K562 (cell line): ENCODE data around the gene SERPINA5.

ENCODE experiments used
- CC2D1A ChIP-seq: fragments of 450-650 bp; IDR thresholded peaks from 2 replicates; pipeline ENCODE4 v1.6.1; 2017; ENCODE audit warnings: mild to moderate bottlenecking
- CTCF ChIP-seq, 3 experiments: IDR thresholded peaks in 2 of 3; conservative IDR thresholded peaks in 1 of 3; 2 replicates each; pipeline ENCODE4 v1.5.1; 2011 to 2012; ENCODE audit warnings: low read length in 3 of 3, mild to moderate bottlenecking in 3 of 3, control low read depth in 2 of 3, improper control_type of control experiment in 1 of 3, inconsistent platforms in 1 of 3, low read depth in 1 of 3, mixed read lengths in 1 of 3, moderate library complexity in 1 of 3; ENCODE audit not compliant: insufficient read depth in 2 of 3
- HDGF ChIP-seq: fragments of 450-650 bp; IDR thresholded peaks from 2 replicates; pipeline ENCODE4 v1.6.1; 2016
- MAFG ChIP-seq: fragments of 450-650 bp; conservative IDR thresholded peaks from 2 replicates; pipeline ENCODE4 v1.6.1; 2016; ENCODE audit warnings: missing genetic modification characterization, missing compliant biosample characterization
- MAX ChIP-seq: sonication (generic); formaldehyde crosslinking; IDR thresholded peaks from 2 replicates; pipeline ENCODE4 v1.9.0; 2022; ENCODE audit warnings: mild to moderate bottlenecking, missing genetic modification reagents
- MNT ChIP-seq, 2 experiments: fragments of 450-650 bp; conservative IDR thresholded peaks; 2 replicates each; pipeline ENCODE4 v1.6.1; 2017; ENCODE audit warnings: mild to moderate bottlenecking in 2 of 2, moderate library complexity in 2 of 2
- MXI1 ChIP-seq: IDR thresholded peaks from 2 replicates; pipeline ENCODE4 v1.6.1; 2011; ENCODE audit warnings: low read depth, mild to moderate bottlenecking, improper control_type of control experiment, low read length
- NFIC ChIP-seq: fragments of 450-650 bp; IDR thresholded peaks from 2 replicates; pipeline ENCODE4 v1.6.1; 2017; ENCODE audit warnings: mild to moderate bottlenecking, inconsistent platforms
- REST ChIP-seq, 2 experiments: fragments of 450-650 bp; formaldehyde crosslinking in 1 of 2; IDR thresholded peaks; 2 replicates each; pipeline versions ENCODE4 v1.4.0 to v1.6.1; 2014 to 2020; ENCODE audit warnings: mild to moderate bottlenecking in 2 of 2, borderline replicate concordance in 1 of 2, low read depth in 1 of 2
- SNIP1 ChIP-seq: fragments of 450-650 bp; IDR thresholded peaks from 2 replicates; pipeline ENCODE4 v1.7.1; 2017; ENCODE audit warnings: low read depth, mild to moderate bottlenecking
- ZNF280B ChIP-seq: fragments of 250-450 bp; sonication (Bioruptor Pico); IDR thresholded peaks from 2 replicates; pipeline ENCODE4 v1.5.1; 2021; ENCODE audit warnings: mild to moderate bottlenecking
- ZNF707 ChIP-seq: fragments of 250-450 bp; sonication (Bioruptor Pico); conservative IDR thresholded peaks from 2 replicates; pipeline ENCODE4 v1.8.0; 2022; ENCODE audit warnings: inconsistent platforms, mild to moderate bottlenecking, moderate library complexity

- TF ChIP-seq MXI1 (no peak), MAFG (tag) (no peak), ZNF707 (no peak), MAX (CRISPR knock-in tag) (no peak), REST (IDR thresholded peaks at IDR 0.05; ENCODE audit: borderline replicate concordance) (no peak), REST (CRISPR knock-in tag; IDR thresholded peaks at IDR 0.05; ENCODE audit: low read depth) (no peak), MNT (conservative IDR thresholded peaks at IDR 0.05) (no peak), ZNF280B (no peak), CTCF (IDR thresholded peaks at IDR 0.05 in 2 of 3, conservative IDR thresholded peaks at IDR 0.05 in 1 of 3; ENCODE audit: insufficient read depth in 2 of 3, low read depth in 1 of 3, low read length in 3 of 3) (no peak), HDGF (no peak), SNIP1 (no peak), NFIC (no peak), CC2D1A (no peak)
Observed at GRCh38 chr14:94597788-94598187, 16.6 kb downstream of the SERPINA5 start.
